ENCODE results near the gene APOA5. TPM values are rescaled to one million over a fixed set of nuclear protein-coding genes. Genes with fewer than 3 reads are reported as not detected.
A peak's percentile ranks its signal among the peaks of the same experiment; 100 is the strongest.

Gene APOA5
- total and polyA plus RNA-seq, 9 of the 15 experiments (the other 6 are each of a cell fraction or from before 2014, with no cell fraction given) = not detected

GRCh38 chr11:116774661-116775060 lies 17.0 kb downstream of the APOA5 start:
- CTCF ChIA-PET (ENCODE audit: low intra/inter-chr PET ratio) = interaction anchor here (0.6 kb wide), 1 partner anchor 1904 kb away, joined by 3 read pairs; no protein-coding TSS in a partner anchor
- Histone ChIP-seq H4K20me1 (replicated peaks; ENCODE audit: control insufficient read depth, insufficient read depth, low read length) (peaks cover 5% of the 10 kb centered on the region; the same call in 1 of the 2 replicates), H3K4me3 (no peak overlapping the region), H3K9ac (ENCODE audit: insufficient read depth in 1 of 2, low read depth in 2 of 2, low read length in 2 of 2) (peak overlapping the region in 1 of 2 experiments; percentile 73; a peak in 2 of 4 replicates), H3K9me1 (ENCODE audit: control insufficient read depth, insufficient read depth, low read length) (peaks cover 6% of the 10 kb centered on the region), H2AFZ (ENCODE audit: low read depth, low read length) (no peak overlapping the region), H3K79me2 (ENCODE audit: control insufficient read depth, insufficient read depth, low read length) (peaks cover 22% of the 10 kb centered on the region), H3K27ac (ENCODE audit: extremely low read depth, low read depth, low read length) (no peak overlapping the region), H3K27me3 (ENCODE audit: control insufficient read depth in 2 of 2, insufficient read depth in 2 of 2, low read length in 2 of 2) (no peaks in the 10 kb centered on the region), H3K4me2 (ENCODE audit: insufficient read depth, low read length) (no peak overlapping the region), H3K4me1 (replicated peaks in 1 of 2; ENCODE audit: control insufficient read depth in 2 of 2, insufficient read depth in 2 of 2, low read length in 2 of 2) (peaks cover 14 to 42% of the 10 kb centered on the region in 2 experiments; a peak in 4 of 5 replicates), H3K9me3 (replicated peaks; ENCODE audit: control insufficient read depth, insufficient read depth, low read depth, low read length) (no peaks in the 10 kb centered on the region), H3K36me3 (ENCODE audit: control insufficient read depth, insufficient read depth, low read length) (peaks cover 41% of the 10 kb centered on the region)
- no peak for TF ChIP-seq KLF13 (tag; IDR thresholded peaks at IDR 0.05; ENCODE audit: borderline replicate concordance, low read depth)
- TF ChIP-seq ZFX (CRISPR knock-in tag; IDR thresholded peaks at IDR 0.05) = no peak
- TF ChIP-seq STAT6 (CRISPR knock-in tag; IDR thresholded peaks at IDR 0.05) = no peak
- TF ChIP-seq FIP1L1 (IDR thresholded peaks at IDR 0.05; ENCODE audit: low read depth, low read length, poor library complexity, severe bottlenecking) = no peak
- TF ChIP-seq POLR2A (conservative IDR thresholded peaks at IDR 0.05) = peak; percentile 66; the same call in 1 of the 2 replicates
- TF ChIP-seq POLR2B (IDR thresholded peaks at IDR 0.05; ENCODE audit: low read depth, partially characterized antibody) = peak; percentile 48
- TF ChIP-seq NFIX (CRISPR knock-in tag; IDR thresholded peaks at IDR 0.05; ENCODE audit: low read depth) = no peak
- no peak for TF ChIP-seq PTRF (tag; IDR thresholded peaks at IDR 0.05)
- TF ChIP-seq ZNF253 (CRISPR knock-in tag; conservative IDR thresholded peaks at IDR 0.05) = no peak
- no peak for TF ChIP-seq NR2C1 (IDR thresholded peaks at IDR 0.05)
- TF ChIP-seq NR2C1 (tag; IDR thresholded peaks at IDR 0.05) = no peak
- TF ChIP-seq SUPT5H (IDR thresholded peaks at IDR 0.05) = peak; percentile 29; the same call in 1 of the 2 replicates
- no peak for TF ChIP-seq CBFB (CRISPR knock-in tag; IDR thresholded peaks at IDR 0.05)
- no peak for TF ChIP-seq CBFA2T3 (IDR thresholded peaks at IDR 0.05)
- no peak for TF ChIP-seq ILF3 (IDR thresholded peaks at IDR 0.05; ENCODE audit: borderline replicate concordance)
- intact Hi-C loops (cut with micrococcal nuclease) (no loop called here), in situ Hi-C loops (cut with MboI) (no loop called here)
- no peak for DNase-seq (ENCODE audit: extremely low read depth in 1 of 4, low spot score in 3 of 4)
- WGBS (ENCODE audit: insufficient coverage, low coverage, missing lambda C conversion rate) = 58% methylated on average over 5 of the region's 5 CpGs
- ATAC-seq = no peak
- no TSS peak for BruUV-seq (replicated peaks)
- POLR2A ChIA-PET = interaction anchor here (0.5 to 1.1 kb wide), 2 partner anchors 13 to 681 kb away, joined by 3 read pairs; no protein-coding TSS in a partner anchor
- no peak for FAIRE-seq

Measured in K562 (cell line).